Measurements from ENCODE around the gene SPANXD.
"Not testable (repeated sequence)": the region's sequence is repeated elsewhere in the genome, so short reads cannot be mapped to it uniquely, and the experiment has no call there.

Gene SPANXD

GRCh38 chrX:141698639-141699038 is at the start of gene SPANXD:
SPANXD (minus strand) TSS chrX:141698739; CDS start chrX:141698405, 334 bp downstream.
- not testable (repeated sequence) for DNase-seq

- no peak for DNase-seq
These were observed 44.1 kb upstream of the SPANXD start for GRCh38 chrX:141742666-141743065.

GRCh38 chrX:141736656-141737055 is 38.1 kb upstream of the SPANXD start:
- DNase-seq: no peak

GRCh38 chrX:141733371-141733770 is 34.8 kb upstream of the SPANXD start:
- no peak for DNase-seq

GRCh38 chrX:141732031-141732430 is 33.5 kb upstream of the SPANXD start:
- DNase-seq: no peak

- no peak for DNase-seq
These were observed 25.6 kb upstream of the SPANXD start for GRCh38 chrX:141724186-141724585.

- DNase-seq: no peak
These were observed 16.1 kb upstream of the SPANXD start for GRCh38 chrX:141714680-141715079.

GRCh38 chrX:141701072-141701471 is 2.5 kb upstream of the SPANXD start:
- DNase-seq: no peak

- DNase-seq: no peak
These were observed 24.6 kb downstream of the SPANXD start for GRCh38 chrX:141673946-141674345.

GRCh38 chrX:141669689-141670088 is 28.9 kb downstream of the SPANXD start:
- no peak for DNase-seq

GRCh38 chrX:141668371-141668770 is 30.2 kb downstream of the SPANXD start:
- DNase-seq: no peak

- no peak for DNase-seq
These were observed 35.8 kb downstream of the SPANXD start for GRCh38 chrX:141662781-141663180.

GRCh38 chrX:141652286-141652685 is 46.3 kb downstream of the SPANXD start:
- DNase-seq: no peak

Measured in CD4-positive, alpha-beta T cell treated with Interleukin-21 for 1 hour (primary cell).